HUDEP-2 (cell line): ENCODE data around the gene OSBP.

Source experiments
- DNase-seq, 76 experiments: peaks; one replicate each; lab custom pipeline; 2025; ENCODE audit not compliant: unreplicated experiment in 76 of 76; lab: John Stamatoyannopoulos, UW

The OSBP gene

DNA sequence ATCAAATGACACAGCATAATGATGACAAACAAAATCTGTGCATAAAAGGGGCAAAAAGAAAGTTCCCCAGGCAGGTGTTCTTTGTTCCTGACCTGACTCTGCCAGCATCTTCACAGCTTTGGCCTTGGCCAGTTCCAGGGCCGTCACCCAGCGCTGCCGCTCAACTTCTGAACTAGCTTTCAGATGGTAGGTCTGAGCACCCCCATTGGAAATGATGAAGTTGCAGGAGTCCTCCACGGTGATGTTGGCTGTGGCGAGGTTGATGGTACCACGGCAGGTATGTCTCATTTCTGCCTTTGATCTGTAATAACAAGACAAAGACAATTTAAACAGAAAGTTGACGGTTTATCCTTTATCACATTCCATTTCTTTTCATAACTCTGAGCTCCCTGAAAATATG is 5.3 kb downstream of the OSBP start:
- no peak for DNase-seq

GRCh38 chr11:59607703-59608454 is 7.7 kb downstream of the OSBP start:
- no peak for DNase-seq

GRCh38 chr11:59602432-59602831 is 13.1 kb downstream of the OSBP start:
- DNase-seq = no peak

- DNase-seq = no peak
These were observed 13.8 kb downstream of the OSBP start for GRCh38 chr11:59601788-59602187.

- no peak for DNase-seq
These were observed 14.9 kb downstream of the OSBP start for GRCh38 chr11:59600636-59601035.

- DNase-seq = no peak
These were observed 15.3 kb downstream of the OSBP start for GRCh38 chr11:59600234-59600633.

- no peak for DNase-seq
These were observed 16.6 kb downstream of the OSBP start for GRCh38 chr11:59598961-59599360.

GRCh38 chr11:59584294-59584693 is 31.3 kb downstream of the OSBP start:
- DNase-seq = no peak

- DNase-seq = no peak
These were observed 33.6 kb downstream of the OSBP start for GRCh38 chr11:59582006-59582405.

DNA sequence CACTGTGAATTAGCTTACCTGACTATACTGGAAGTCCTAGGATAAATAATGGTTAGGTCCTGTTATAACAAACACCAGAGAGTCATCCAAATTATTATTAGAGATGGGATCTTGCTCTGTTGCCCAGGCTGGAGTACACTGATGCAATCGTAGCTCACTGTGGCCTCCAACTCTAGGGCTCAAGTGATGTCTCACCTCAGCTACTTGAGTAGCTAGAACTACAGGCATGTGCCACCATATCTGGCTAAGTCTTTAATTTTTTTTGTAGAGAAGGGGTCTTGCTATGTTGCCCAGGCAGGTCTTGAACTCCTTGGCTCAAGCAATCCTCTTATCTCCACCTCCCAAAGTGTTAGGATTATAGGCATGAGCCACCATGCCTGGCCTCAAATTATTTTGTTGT is 37.2 kb downstream of the OSBP start:
- no peak for DNase-seq

GRCh38 chr11:59575505-59575904 is 40.1 kb downstream of the OSBP start:
- DNase-seq = no peak

- DNase-seq = no peak
These were observed 40.6 kb downstream of the OSBP start for GRCh38 chr11:59574932-59575502.

DNA sequence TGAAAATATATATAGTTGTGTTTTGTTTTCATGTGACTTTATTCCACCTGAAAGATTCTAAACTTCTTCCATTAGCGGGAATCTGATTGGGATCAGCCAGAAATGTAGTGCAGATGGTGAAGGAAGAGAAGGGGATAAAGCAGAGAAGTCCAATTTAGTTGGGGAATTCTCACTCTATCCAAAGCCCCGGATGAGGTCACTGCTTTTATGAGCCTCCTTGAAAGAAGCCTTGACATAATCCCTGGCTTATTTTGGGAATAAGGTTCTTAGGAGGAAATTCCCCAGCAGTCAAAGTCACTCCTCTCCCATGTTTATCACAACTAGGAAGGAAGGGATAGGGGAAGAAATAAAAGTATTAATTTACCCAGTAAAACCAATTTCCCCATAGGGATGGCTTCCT is 41.1 kb downstream of the OSBP start:
- no peak for DNase-seq

GRCh38 chr11:59573216-59573615 is 42.4 kb downstream of the OSBP start:
- DNase-seq = no peak

DNA sequence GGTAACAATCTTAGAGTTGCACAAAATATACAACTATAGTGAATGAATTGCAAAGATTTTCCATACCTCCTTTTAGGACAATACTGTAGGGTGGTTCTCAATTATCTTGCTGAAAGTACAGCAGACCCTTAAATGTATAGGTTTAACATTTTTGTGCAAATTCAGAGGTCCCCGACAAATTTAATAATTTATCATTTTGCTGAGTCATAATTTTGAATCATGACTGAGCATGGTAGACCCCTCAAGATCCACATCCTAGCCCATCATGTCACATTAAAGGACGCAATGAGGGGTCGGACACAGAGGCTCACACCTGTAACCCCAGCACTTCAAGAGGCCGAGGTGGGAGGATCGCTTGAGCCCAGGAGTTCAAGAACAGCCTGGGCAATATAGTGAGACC is 43.5 kb downstream of the OSBP start:
- DNase-seq = no peak

DNA sequence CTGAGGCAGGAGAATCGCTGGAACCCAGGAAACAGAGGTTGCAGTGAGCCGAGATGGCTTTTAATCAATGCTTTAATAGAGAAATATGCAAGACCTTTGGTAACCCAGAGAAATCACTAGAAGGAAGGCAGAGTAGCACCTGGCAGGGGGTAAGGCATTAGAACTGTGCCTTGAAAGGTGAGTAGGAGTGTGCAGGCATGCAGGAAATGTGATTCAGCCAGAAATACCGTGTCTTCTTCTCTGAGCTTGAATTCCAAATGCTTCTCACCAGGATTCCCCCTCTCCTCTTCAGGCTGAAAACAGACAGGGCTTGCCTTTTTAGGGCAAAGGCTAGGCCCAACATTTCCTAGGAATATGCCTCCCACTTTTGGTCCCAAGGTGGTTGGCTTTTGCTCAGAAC is 53.3 kb downstream of the OSBP start:
- no peak for DNase-seq

- DNase-seq = peak in 74 of 76 experiments; percentile 15 to 88 (median 78)
These were observed 54.7 kb downstream of the OSBP start for GRCh38 chr11:59560702-59561473.

DNA sequence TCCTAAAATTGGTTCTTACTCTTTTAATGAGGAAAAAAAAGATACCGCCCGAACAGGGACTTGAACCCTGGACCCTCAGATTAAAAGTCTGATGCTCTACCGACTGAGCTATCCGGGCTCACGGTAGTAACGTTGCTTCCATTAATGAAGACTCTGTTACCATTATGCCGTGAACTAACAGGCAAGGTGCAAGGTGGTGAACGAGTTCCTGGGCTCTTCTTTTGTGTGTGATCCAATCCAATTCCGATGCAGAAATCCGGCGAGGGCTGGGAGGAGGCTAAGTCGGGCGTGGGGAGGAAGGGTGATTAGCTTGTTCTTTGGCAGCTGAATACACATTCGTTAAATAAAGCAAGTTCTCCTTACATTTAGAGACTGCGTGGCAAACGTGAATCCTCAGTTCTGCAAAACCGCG is 55.3 kb downstream of the OSBP start:
- DNase-seq = peak in 72 of 76 experiments; percentile 14 to 87 (median 66)

- peak in 1 of 76 experiments; percentile 30 for DNase-seq
These were observed 55.7 kb downstream of the OSBP start for GRCh38 chr11:59559886-59560285.

DNA sequence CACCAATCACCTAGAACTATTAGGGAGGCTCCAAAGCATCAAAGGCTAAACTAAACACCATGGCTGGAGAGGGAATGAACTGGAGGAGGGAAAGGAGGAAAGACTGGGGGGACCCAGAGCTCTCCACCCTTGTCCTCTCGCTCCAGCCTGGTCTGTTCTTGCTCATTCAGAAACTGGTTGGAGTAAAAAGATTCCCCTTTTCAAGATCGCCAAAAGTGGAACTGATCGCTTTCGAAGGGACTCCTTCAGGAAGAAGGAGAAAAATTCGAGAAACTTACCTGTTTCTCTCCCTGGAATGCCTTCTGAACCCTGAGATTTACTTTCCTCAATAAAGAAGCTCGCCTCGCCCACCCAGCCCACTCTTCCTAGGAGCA is 57.3 kb downstream of the OSBP start:
- no peak for DNase-seq

DNA sequence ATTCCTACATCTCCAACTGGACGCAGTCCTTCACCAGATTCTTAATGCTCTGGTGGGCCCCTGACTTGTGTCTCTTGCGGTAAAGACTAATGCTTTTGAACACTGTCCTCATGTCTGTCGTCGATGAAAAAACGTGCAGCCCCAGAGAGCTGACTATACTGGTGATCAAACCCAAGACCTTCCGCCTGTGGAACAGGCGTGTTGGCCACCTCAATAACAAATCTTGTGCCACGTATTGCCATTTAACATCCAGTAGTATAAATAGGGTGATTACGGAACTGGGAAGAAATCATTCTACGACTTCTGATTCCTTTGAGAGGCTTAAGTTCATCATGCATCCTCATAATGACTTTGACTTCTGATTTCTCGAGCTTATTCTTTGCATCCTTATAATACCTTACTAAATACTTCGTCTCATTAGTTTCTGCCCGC is 58.6 kb downstream of the OSBP start:
- peak in 20 of 76 experiments; percentile 6 to 66 (median 35) for DNase-seq
